GM23248 (cell line): Measurements from ENCODE around the gene TAB3.

Experiments used
- EZH2 ChIP-seq: fragments of 200-600 bp; sonication (generic); IDR thresholded peaks from 2 replicates; pipeline ENCODE4 v1.6.1; 2018; ENCODE audit warnings: antibody characterized with exemption, mild to moderate bottlenecking; ENCODE audit not compliant: insufficient read depth, poor library complexity, severe bottlenecking
- EZH2phosphoT487 ChIP-seq: fragments of 200-600 bp; sonication (generic); IDR thresholded peaks from 2 replicates; pipeline ENCODE4 v1.6.1; 2018; ENCODE audit warnings: antibody characterized with exemption, moderate library complexity, mild to moderate bottlenecking, low read depth; ENCODE audit not compliant: insufficient read depth

- TF ChIP-seq EZH2: no peak
- no peak for TF ChIP-seq EZH2phosphoT487
These were observed 102.0 kb downstream of the TAB3 start for GRCh38 chrX:30787012-30787411.
